CD4-positive, CD25-positive, alpha-beta regulatory T cell (primary cell): Measurements from ENCODE around the gene NCOR1. TPM values are rescaled to one million over a fixed set of nuclear protein-coding genes. Genes with fewer than 3 reads are reported as not detected.

Source experiments
- ATAC-seq, 2 donors: fragments of 150-1000 bp; cut with Tn5 transposase; one replicate each; pipeline ENCODE4 v1.10.0; 2021; ENCODE audit warnings: low read depth in 2 of 2, moderate number of reproducible peaks in 2 of 2, moderate library complexity in 1 of 2
- DNase-seq, 3 donors: peaks; one replicate each; pipeline versions ENCODE4 v3.0.0 to v3.0.0-alpha.2; 2012 to 2022; ENCODE audit warnings: mixed read lengths in 1 of 3
- H3K27ac ChIP-seq: one replicate; pipeline ENCODE4 v1.7.0; 2013; ENCODE audit warnings: mild to moderate bottlenecking, low read length; ENCODE audit not compliant: insufficient read depth, poor library complexity, severe bottlenecking
- H3K27me3 ChIP-seq: one replicate; pipeline ENCODE4 v1.7.0; 2013; ENCODE audit warnings: low read length; ENCODE audit not compliant: control insufficient read depth, insufficient read depth
- H3K36me3 ChIP-seq: one replicate; pipeline ENCODE4 v1.7.0; 2013; ENCODE audit warnings: mild to moderate bottlenecking, low read length, moderate library complexity; ENCODE audit not compliant: control insufficient read depth, insufficient read depth
- H3K4me1 ChIP-seq: 2 replicates; pipeline ENCODE4 v1.7.0; 2013; ENCODE audit warnings: mild to moderate bottlenecking, low read length; ENCODE audit not compliant: insufficient read depth, control insufficient read depth, poor library complexity, severe bottlenecking
- H3K4me3 ChIP-seq: one replicate; pipeline ENCODE4 v1.7.0; 2013; ENCODE audit warnings: low read depth, mild to moderate bottlenecking, low read length, moderate library complexity
- H3K9me3 ChIP-seq, 2 experiments: 1 replicate in 1 of 2; 2 replicates in 1 of 2; pipeline ENCODE4 v1.7.0; 2013; ENCODE audit warnings: low read length in 2 of 2, mild to moderate bottlenecking in 1 of 2, moderate library complexity in 1 of 2; ENCODE audit not compliant: control insufficient read depth in 2 of 2
- H3K27ac Mint-ChIP-seq, 3 donors: one replicate each; pipeline ENCODE4 v1.8.0; 2020 to 2022; ENCODE audit warnings: mild to moderate bottlenecking in 3 of 3, mixed read lengths in 3 of 3, moderate library complexity in 2 of 3
- H3K27me3 Mint-ChIP-seq: one replicate; pipeline ENCODE4 v1.8.0; 2022; ENCODE audit warnings: mild to moderate bottlenecking, mixed read lengths
- H3K36me3 Mint-ChIP-seq: one replicate; pipeline ENCODE4 v1.8.0; 2020; ENCODE audit warnings: mixed read lengths
- H3K4me1 Mint-ChIP-seq, 4 donors: one replicate each; pipeline ENCODE4 v1.8.0; 2020 to 2022; ENCODE audit warnings: mixed read lengths in 4 of 4, mild to moderate bottlenecking in 1 of 4
- H3K4me3 Mint-ChIP-seq, 4 donors: one replicate each; pipeline ENCODE4 v1.8.0; 2020 to 2022; ENCODE audit warnings: mild to moderate bottlenecking in 4 of 4, mixed read lengths in 4 of 4, moderate library complexity in 3 of 4
- H3K9me3 Mint-ChIP-seq, 7 donors: one replicate each; pipeline ENCODE4 v1.8.0; 2020 to 2022; ENCODE audit warnings: mixed read lengths in 7 of 7, mild to moderate bottlenecking in 3 of 7, moderate library complexity in 2 of 7
- polyA plus RNA-seq, 4 donors: library from polyadenylated mRNA; unstranded; fragments of 300-500 nt; fragmentation: Illumina TruSeq; gene quantifications; one replicate each; pipeline ENCODE4 v1.2.3, GENCODE V29; 2021
- total RNA-seq: library from RNA; stranded (reverse); gene quantifications from one replicate; pipeline ENCODE4 v1.2.3, GENCODE V29; 2022

Gene NCOR1
- total and polyA plus RNA-seq, 5 donors from 2014 or later = 65.8 to 216 (median 67.3) TPM

DNA sequence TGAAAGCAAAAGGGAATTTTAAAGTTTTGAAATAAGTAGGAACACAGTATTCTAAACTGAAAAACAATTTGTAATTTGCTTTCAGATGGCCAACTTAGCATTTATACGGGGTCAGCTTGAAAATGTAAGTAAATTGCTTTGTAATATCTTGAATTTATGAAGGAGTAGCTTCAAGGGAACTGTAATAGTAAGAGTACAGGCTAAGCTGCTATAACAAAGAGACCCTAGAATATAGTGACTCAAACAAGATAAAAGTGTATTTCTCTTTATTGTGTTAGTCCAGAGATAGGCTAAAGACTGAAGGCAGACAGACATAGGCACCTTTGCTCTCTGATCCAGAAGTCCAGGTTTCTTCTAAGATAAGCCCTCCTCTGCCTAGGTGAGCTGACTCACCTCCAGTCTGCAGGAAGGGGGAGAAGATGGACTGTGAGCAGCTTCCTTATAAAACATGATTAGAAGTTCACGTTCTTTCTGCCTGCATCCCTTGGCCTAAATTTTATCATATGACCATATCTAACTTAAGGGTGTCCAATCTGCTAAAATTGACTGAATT lies 212.6 kb downstream of the NCOR1 start:
- no peaks in the 10 kb centered on the region for H3K27me3 Mint-ChIP-seq
- H3K27ac Mint-ChIP-seq = no peak overlapping the region
- H3K36me3 Mint-ChIP-seq = peaks cover 38% of the 10 kb centered on the region
- DNase-seq (no peak), ATAC-seq (no peak)
- Histone ChIP-seq H3K36me3 (peaks cover 60% of the 10 kb centered on the region), H3K27me3 (no peaks in the 10 kb centered on the region), H3K9me3 (no peaks in the 10 kb centered on the region), H3K4me3 (no peak overlapping the region), H3K4me1 (peaks cover 22% of the 10 kb centered on the region), H3K27ac (no peak overlapping the region)
- peaks cover 27 to 49% (median 31%) of the 10 kb centered on the region in 4 donors for H3K4me1 Mint-ChIP-seq
- peak overlapping the region in 2 of 4 donors; percentile 78 to 91 for H3K4me3 Mint-ChIP-seq
- no peaks in the 10 kb centered on the region for H3K9me3 Mint-ChIP-seq

DNA sequence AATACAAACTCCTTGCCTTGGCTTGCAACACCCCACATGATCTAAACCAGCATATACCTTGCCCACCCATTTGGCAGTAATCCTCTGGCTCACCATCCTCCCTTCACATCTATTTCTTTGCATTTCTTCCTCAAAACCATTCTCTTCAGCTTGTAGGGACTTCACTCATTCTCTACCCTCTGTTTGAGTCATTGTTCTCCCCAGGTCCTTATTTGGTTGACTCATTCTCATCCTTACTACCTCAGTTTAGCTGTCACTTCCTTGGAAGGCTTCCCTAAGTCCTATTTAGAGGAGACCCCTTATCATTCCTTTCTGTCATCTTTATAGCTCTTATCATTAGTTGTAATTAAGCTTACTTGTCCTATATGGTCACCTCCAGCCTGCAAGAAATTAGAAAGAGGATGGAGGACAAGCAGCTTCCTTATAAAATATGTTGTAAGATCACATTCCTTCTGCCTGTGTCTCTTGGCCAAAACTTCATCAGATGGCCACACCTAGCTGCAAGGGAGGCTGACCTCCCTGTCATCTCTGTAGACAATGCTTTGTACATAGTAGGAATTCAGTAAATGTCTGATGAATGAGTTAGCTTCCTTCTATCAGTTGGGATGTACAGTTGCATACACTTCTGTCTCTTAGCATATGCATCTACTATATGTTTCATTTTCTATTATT lies 214.0 kb downstream of the NCOR1 start:
- ATAC-seq (no peak), DNase-seq (no peak)
- Mint-ChIP-seq H3K36me3 (peaks cover 25% of the 10 kb centered on the region), H3K27ac (peak overlapping the region; percentile 83 to 93 (median 88)), H3K4me3 (peak overlapping the region; percentile 90 to 98 (median 92)), H3K9me3 (no peaks in the 10 kb centered on the region), H3K27me3 (no peaks in the 10 kb centered on the region), H3K4me1 (peaks cover 27 to 46% (median 29%) of the 10 kb centered on the region in 4 donors)
- H3K9me3 ChIP-seq = no peaks in the 10 kb centered on the region
- H3K4me1 ChIP-seq = peaks cover 22% of the 10 kb centered on the region
- H3K27ac ChIP-seq = no peak overlapping the region
- H3K27me3 ChIP-seq = no peaks in the 10 kb centered on the region
- H3K4me3 ChIP-seq = peak overlapping the region; percentile 91
- peaks cover 46% of the 10 kb centered on the region for H3K36me3 ChIP-seq

DNA sequence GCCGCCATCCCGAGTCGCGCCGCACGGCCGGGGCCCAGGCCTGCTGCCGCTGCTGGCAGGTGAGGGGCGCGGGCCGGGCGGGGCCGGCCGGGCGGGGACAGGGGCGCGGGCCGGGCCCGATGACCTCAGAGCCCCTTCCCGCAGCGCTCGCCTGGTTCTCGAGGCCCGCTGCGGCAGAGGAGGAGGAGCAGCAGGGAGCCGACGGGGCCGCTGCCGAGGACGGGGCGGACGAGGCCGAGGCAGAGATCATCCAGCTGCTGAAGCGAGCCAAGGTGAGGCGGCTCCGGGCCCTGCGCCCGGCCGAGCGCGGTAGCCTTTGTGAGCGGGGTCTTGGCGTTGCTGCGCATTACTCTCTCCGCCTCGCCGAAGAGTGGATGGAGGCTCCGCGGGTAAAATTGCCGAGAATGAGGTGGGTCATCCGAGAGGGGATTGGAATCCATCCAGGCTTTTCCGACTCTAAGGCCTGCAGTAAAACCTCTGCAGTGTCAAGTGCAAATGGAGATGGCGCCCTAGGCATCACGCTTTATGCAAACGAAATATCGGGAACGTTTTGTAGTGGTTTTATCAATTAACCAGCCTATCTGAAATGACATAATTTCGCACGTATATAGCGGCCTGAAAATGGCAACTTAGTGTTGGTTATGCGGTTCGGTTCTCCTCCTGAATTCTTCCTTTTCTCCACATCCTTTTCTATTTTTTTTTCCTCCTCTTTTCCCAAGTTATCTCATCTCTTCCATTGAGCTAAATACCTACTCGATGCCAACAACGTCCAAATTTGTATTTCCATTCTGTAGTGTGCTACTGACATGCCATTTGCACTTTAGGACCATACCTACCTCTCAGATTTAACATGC lies 215.1 kb downstream of the NCOR1 start:
- peak in 1 of 2 donors; percentile 22 for ATAC-seq
- peak in 1 of 3 donors; percentile 59 for DNase-seq
- H3K4me3 Mint-ChIP-seq = peak overlapping the region; percentile 90 to 98 (median 92)
- Histone ChIP-seq H3K4me1 (peaks cover 22% of the 10 kb centered on the region), H3K27me3 (no peaks in the 10 kb centered on the region), H3K9me3 (no peaks in the 10 kb centered on the region), H3K36me3 (peaks cover 38% of the 10 kb centered on the region), H3K27ac (peak overlapping the region; percentile 88), H3K4me3 (peak overlapping the region; percentile 91)
- no peaks in the 10 kb centered on the region for H3K9me3 Mint-ChIP-seq
- peaks cover 20% of the 10 kb centered on the region for H3K36me3 Mint-ChIP-seq
- H3K4me1 Mint-ChIP-seq = peaks cover 27 to 41% (median 29%) of the 10 kb centered on the region in 4 donors
- H3K27me3 Mint-ChIP-seq = no peaks in the 10 kb centered on the region
- H3K27ac Mint-ChIP-seq = peak overlapping the region; percentile 83 to 93 (median 88)

DNA sequence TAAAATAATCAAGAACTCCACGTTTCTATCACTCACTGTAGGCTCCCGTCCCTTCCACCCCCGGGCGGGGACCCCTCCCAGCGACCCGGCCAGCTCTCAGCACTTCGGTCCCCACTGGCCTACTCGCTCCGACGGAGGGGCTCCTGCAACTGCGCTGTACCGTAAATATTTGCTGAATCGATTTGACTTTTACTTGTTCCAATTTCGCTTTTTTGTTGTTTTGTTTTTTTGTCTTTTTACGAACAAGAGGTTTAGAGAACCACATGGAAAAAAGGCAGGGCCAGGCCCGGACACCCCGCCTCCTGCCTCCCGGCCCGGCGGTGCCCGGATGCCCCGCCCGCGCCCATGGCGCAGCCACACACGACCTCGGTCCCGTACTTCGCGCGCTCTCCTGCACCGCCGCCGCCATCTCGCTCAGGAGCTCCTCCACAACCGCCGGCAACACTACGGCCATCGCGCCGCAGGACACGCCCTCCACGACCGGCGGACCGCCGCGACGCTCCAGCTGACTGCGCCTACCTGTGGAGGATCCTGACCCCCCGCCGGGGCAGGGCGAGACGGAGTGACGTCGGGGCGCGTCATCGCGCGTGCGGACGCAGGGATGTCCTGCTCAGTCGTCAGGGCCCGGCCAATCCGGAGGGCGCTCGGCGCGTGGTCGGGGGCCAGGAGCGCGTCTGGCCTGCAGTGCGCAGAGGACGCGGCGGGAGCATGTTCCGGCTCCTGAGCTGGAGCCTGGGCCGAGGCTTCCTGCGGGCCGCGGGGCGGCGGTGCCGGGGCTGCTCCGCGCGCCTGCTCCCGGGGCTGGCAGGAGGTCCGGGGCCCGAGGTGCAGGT lies 216.0 kb downstream of the NCOR1 start, which contains the start of the genes TTC19 and ZSWIM7:
TTC19 (plus strand) TSS at position 684 of the 833 bp plus-strand sequence; CDS start at position 709, 25 bp downstream.
ZSWIM7 (minus strand) TSS at position 564 of the 833 bp plus-strand sequence; CDS start at position 454, 110 bp downstream.
- Histone ChIP-seq H3K36me3 (peaks cover 30% of the 10 kb centered on the region), H3K27ac (peak within 1 kb of the TSS; percentile 88), H3K4me1 (peaks cover 22% of the 10 kb centered on the region), H3K27me3 (no peaks in the 10 kb centered on the region), H3K9me3 (no peaks in the 10 kb centered on the region), H3K4me3 (peak within 1 kb of the TSS; percentile 91)
- Mint-ChIP-seq H3K36me3 (peaks cover 21% of the 10 kb centered on the region), H3K4me3 (peak within 1 kb of the TSS; percentile 91 to 98 (median 94)), H3K9me3 (no peaks in the 10 kb centered on the region), H3K27ac (peak within 1 kb of the TSS; percentile 87 to 97 (median 94)), H3K27me3 (no peaks in the 10 kb centered on the region), H3K4me1 (peaks cover 25 to 41% (median 28%) of the 10 kb centered on the region in 4 donors)
- DNase-seq (peak; percentile 88 to 95 (median 90)), ATAC-seq (peak; percentile 87 to 89)

DNA sequence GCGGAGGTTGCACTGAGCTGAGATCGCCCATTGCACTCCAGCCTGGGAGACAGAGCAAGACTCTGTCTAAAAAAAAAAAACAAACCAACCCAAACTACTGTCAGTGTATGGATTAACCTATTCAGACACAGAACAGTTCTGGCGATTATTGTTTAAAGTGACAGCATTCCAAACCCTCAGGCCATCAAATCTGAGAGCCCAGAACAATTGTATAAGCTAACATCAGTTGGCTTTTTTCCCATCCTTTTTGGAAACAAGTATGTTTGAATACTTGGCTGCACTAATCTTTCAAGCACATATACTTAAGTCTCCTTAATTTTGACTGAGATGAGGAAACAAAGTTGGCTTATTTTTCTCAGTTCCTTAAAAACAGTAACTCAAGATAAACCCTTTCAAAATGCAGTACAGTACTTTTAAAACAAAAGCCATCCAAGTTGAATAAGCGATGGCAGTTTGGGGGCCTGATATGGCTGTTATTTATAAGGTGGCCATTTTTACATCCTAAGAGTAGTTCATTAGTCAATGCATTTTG lies 217.2 kb downstream of the NCOR1 start:
- ATAC-seq = no peak
- DNase-seq = no peak
- peaks cover 19% of the 10 kb centered on the region for H3K36me3 Mint-ChIP-seq

DNA sequence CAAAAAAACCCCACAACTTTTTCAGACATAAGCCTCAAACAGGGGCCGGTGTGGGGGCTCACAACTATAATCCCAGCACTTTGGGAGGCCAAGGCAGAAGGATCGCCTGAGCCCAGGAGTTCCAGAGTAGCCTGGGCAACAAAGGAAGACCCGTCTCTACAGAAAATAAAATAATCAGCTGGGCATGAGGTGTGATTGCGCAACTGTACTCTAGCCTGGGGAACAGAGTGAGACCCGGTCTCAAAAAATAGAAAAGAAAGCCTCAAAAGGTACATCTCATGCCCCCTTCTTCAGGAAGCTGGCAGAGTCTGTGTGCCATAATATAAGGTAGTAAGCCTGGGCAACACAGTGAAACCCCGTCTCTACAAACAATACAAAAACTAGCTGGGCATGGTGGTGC lies 219.0 kb downstream of the NCOR1 start:
- H3K9me3 Mint-ChIP-seq = no peaks in the 10 kb centered on the region
- Histone ChIP-seq H3K27me3 (no peaks in the 10 kb centered on the region), H3K36me3 (peaks cover under 1% of the 10 kb centered on the region), H3K4me3 (no peak overlapping the region), H3K27ac (no peak overlapping the region), H3K4me1 (peaks cover 16% of the 10 kb centered on the region), H3K9me3 (no peaks in the 10 kb centered on the region)
- H3K4me1 Mint-ChIP-seq = peaks cover 14 to 24% (median 17%) of the 10 kb centered on the region in 4 donors
- H3K36me3 Mint-ChIP-seq = peaks cover 5% of the 10 kb centered on the region
- H3K27me3 Mint-ChIP-seq = no peaks in the 10 kb centered on the region
- no peak for ATAC-seq
- H3K27ac Mint-ChIP-seq = no peak overlapping the region
- no peak for DNase-seq
- H3K4me3 Mint-ChIP-seq = no peak overlapping the region

More for the DNA sequence above, 217.2 kb downstream of the NCOR1 start:
- no peaks in the 10 kb centered on the region for H3K27me3 Mint-ChIP-seq
- no peaks in the 10 kb centered on the region for H3K9me3 ChIP-seq
- no peaks in the 10 kb centered on the region for H3K27me3 ChIP-seq
- peak overlapping the region; percentile 91 to 96 (median 94) for H3K4me3 Mint-ChIP-seq
- peaks cover 22 to 38% (median 27%) of the 10 kb centered on the region in 4 donors for H3K4me1 Mint-ChIP-seq
- H3K27ac Mint-ChIP-seq = peak overlapping the region; percentile 83 to 97 (median 94)
- H3K27ac ChIP-seq = no peak overlapping the region
- H3K9me3 Mint-ChIP-seq = no peaks in the 10 kb centered on the region
- H3K4me1 ChIP-seq = peaks cover 22% of the 10 kb centered on the region
- H3K36me3 ChIP-seq = peaks cover 17% of the 10 kb centered on the region
- H3K4me3 ChIP-seq = no peak overlapping the region
